ENCODE measurements around the gene KRTAP21-1. TPM values are rescaled to one million over a fixed set of nuclear protein-coding genes. Genes with fewer than 3 reads are reported as not detected.

The KRTAP21-1 gene
- total RNA-seq, 1 donor from 2014 or later = not detected

DNA sequence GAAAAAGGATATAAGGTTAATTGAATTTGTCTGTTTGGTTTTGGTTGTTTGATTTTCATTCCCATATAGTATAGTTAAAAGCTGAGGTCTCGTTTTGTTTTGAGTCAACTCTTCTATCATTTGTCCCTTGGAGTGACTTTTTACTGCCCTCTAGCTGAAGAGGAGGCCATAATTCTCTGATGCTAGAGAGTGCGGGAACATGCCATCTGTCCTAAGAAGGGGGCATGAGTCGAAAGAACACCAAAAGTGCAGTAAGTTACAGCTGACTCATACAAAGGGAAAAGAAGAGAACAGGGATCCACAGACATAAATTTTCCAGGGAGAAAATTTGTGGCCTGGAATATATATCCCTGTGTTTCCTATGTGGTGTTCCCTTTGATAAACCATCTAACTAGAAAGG lies 40.8 kb downstream of the KRTAP21-1 start:
- H3K4me1 Mint-ChIP-seq (ENCODE audit: low read depth, unreplicated experiment) = no peaks in the 10 kb centered on the region
- DNase-seq = no peak
- H3K27ac Mint-ChIP-seq (ENCODE audit: unreplicated experiment) = no peak overlapping the region
- peaks cover 4% of the 10 kb centered on the region for H3K27me3 Mint-ChIP-seq (ENCODE audit: unreplicated experiment)
- no peaks in the 10 kb centered on the region for H3K9me3 Mint-ChIP-seq (ENCODE audit: unreplicated experiment)
- no peak overlapping the region for H3K4me3 Mint-ChIP-seq (ENCODE audit: unreplicated experiment)
- H3K36me3 Mint-ChIP-seq (ENCODE audit: unreplicated experiment) = no peaks in the 10 kb centered on the region
- TF ChIP-seq, protein P1, sequence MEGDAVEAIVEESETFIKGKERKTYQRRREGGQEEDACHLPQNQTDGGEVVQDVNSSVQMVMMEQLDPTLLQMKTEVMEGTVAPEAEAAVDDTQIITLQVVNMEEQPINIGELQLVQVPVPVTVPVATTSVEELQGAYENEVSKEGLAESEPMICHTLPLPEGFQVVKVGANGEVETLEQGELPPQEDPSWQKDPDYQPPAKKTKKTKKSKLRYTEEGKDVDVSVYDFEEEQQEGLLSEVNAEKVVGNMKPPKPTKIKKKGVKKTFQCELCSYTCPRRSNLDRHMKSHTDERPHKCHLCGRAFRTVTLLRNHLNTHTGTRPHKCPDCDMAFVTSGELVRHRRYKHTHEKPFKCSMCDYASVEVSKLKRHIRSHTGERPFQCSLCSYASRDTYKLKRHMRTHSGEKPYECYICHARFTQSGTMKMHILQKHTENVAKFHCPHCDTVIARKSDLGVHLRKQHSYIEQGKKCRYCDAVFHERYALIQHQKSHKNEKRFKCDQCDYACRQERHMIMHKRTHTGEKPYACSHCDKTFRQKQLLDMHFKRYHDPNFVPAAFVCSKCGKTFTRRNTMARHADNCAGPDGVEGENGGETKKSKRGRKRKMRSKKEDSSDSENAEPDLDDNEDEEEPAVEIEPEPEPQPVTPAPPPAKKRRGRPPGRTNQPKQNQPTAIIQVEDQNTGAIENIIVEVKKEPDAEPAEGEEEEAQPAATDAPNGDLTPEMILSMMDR (IDR thresholded peaks at IDR 0.05; ENCODE audit: partially characterized antibody, unreplicated experiment) = no peak

DNA sequence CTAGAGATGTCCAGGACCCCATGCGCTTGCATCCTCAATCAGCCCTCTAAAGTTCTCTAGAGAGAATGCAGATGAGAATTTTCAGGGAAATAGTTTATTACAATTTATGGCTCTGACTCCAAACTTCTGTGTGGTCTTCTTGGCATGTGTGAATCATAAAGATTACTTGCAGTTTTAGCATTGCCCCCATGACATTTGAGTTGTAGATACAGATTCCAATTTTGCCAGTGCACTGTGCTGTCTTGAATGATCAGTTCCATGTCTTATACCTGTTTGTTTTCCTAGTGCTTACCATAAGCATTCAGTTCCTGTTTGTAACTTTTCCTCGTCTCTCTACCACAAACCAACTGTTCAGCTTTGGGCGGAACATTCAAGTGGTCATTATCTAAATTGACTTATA lies 41.5 kb downstream of the KRTAP21-1 start:
- no peaks in the 10 kb centered on the region for H3K36me3 Mint-ChIP-seq (ENCODE audit: unreplicated experiment)
- no peak overlapping the region for H3K4me3 Mint-ChIP-seq (ENCODE audit: unreplicated experiment)
- TF ChIP-seq, protein P1 (IDR thresholded peaks at IDR 0.05; ENCODE audit: partially characterized antibody, unreplicated experiment) = no peak
- H3K27me3 Mint-ChIP-seq (ENCODE audit: unreplicated experiment) = peaks cover 4% of the 10 kb centered on the region
- no peak for DNase-seq
- H3K9me3 Mint-ChIP-seq (ENCODE audit: unreplicated experiment) = no peaks in the 10 kb centered on the region
- no peak overlapping the region for H3K27ac Mint-ChIP-seq (ENCODE audit: unreplicated experiment)
- H3K4me1 Mint-ChIP-seq (ENCODE audit: low read depth, unreplicated experiment) = no peaks in the 10 kb centered on the region

DNA sequence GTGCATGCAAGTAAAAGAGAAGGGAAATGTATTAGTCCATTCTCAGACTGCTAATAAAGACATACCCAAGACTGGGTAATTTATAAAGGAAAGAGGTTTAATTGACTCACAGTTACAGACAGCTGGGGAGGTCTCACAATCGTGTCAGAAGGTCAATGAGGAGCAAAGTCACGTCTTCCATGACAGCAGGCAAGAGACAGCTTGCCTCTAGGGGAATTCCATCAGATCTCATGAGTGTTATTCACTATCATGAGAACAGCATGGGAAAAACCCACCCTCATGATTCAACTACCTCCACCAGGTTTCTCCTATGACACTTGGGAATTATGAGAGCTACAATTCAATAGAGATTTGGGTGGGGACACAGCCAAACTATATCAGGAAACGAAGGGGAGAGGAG lies 44.7 kb downstream of the KRTAP21-1 start:
- no peak for DNase-seq

DNA sequence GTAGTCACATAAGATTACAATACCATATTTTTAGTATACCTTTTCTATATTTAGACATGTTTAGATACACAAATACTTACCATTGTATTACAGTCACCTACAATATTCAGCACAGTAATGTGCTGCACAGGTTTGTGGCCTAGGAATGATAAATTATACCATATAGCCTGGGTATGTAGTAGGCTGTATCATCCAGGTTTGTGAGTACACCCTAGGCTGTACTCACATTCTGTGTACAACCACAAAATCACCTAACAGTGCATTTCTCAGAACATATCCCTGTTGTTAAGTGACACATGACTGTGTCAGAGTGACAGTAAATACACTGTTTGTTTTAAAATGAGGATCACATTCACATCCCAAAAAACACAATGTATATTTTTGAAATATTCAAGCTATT lies 47.8 kb downstream of the KRTAP21-1 start:
- Mint-ChIP-seq H3K4me1 (ENCODE audit: low read depth, unreplicated experiment) (no peaks in the 10 kb centered on the region), H3K27me3 (ENCODE audit: unreplicated experiment) (no peaks in the 10 kb centered on the region), H3K4me3 (ENCODE audit: unreplicated experiment) (no peak overlapping the region), H3K9me3 (ENCODE audit: unreplicated experiment) (no peaks in the 10 kb centered on the region), H3K27ac (ENCODE audit: unreplicated experiment) (no peak overlapping the region), H3K36me3 (ENCODE audit: unreplicated experiment) (no peaks in the 10 kb centered on the region)
- TF ChIP-seq, protein P1 (IDR thresholded peaks at IDR 0.05; ENCODE audit: partially characterized antibody, unreplicated experiment) = no peak
- no peak for DNase-seq

More for the DNA sequence above, 44.7 kb downstream of the KRTAP21-1 start:
- no peaks in the 10 kb centered on the region for H3K36me3 Mint-ChIP-seq (ENCODE audit: unreplicated experiment)
- H3K4me1 Mint-ChIP-seq (ENCODE audit: low read depth, unreplicated experiment) = no peaks in the 10 kb centered on the region
- H3K27ac Mint-ChIP-seq (ENCODE audit: unreplicated experiment) = no peak overlapping the region
- no peaks in the 10 kb centered on the region for H3K27me3 Mint-ChIP-seq (ENCODE audit: unreplicated experiment)
- no peaks in the 10 kb centered on the region for H3K9me3 Mint-ChIP-seq (ENCODE audit: unreplicated experiment)
- H3K4me3 Mint-ChIP-seq (ENCODE audit: unreplicated experiment) = no peak overlapping the region
- TF ChIP-seq, protein P1 (IDR thresholded peaks at IDR 0.05; ENCODE audit: partially characterized antibody, unreplicated experiment) = no peak

Other genes starting within 250 kb of the KRTAP21-1 start
- gene KRTAP19-6, start 213.6 kb downstream of the KRTAP21-1 start, total RNA-seq (ENCODE audit: unreplicated experiment) = not detected
- gene KRTAP19-7, start 194.1 kb downstream of the KRTAP21-1 start, total RNA-seq (ENCODE audit: unreplicated experiment) = not detected
- not detected for gene KRTAP22-2, start 165.0 kb downstream of the KRTAP21-1 start, total RNA-seq (ENCODE audit: unreplicated experiment)
- gene KRTAP6-3, start 163.0 kb downstream of the KRTAP21-1 start, total RNA-seq (ENCODE audit: unreplicated experiment) = not detected
- gene KRTAP6-2, start 156.5 kb downstream of the KRTAP21-1 start, total RNA-seq (ENCODE audit: unreplicated experiment) = not detected
- gene KRTAP22-1, start 154.3 kb downstream of the KRTAP21-1 start, total RNA-seq (ENCODE audit: unreplicated experiment) = not detected
- not detected for gene KRTAP6-1, start 141.5 kb downstream of the KRTAP21-1 start, total RNA-seq (ENCODE audit: unreplicated experiment)
- gene KRTAP20-1, start 139.0 kb downstream of the KRTAP21-1 start, total RNA-seq (ENCODE audit: unreplicated experiment) = not detected
- gene KRTAP20-4, start 134.8 kb downstream of the KRTAP21-1 start, total RNA-seq (ENCODE audit: unreplicated experiment) = not detected
- gene KRTAP20-2, start 120.2 kb downstream of the KRTAP21-1 start, total RNA-seq (ENCODE audit: unreplicated experiment) = not detected
- not detected for gene KRTAP20-3, start 112.6 kb downstream of the KRTAP21-1 start, total RNA-seq (ENCODE audit: unreplicated experiment)
- not detected for gene KRTAP21-3, start 36.7 kb downstream of the KRTAP21-1 start, total RNA-seq (ENCODE audit: unreplicated experiment)
- gene KRTAP21-2, start 8.2 kb downstream of the KRTAP21-1 start, total RNA-seq (ENCODE audit: unreplicated experiment) = not detected
- gene KRTAP8-1, start 57.8 kb upstream of the KRTAP21-1 start, total RNA-seq (ENCODE audit: unreplicated experiment) = not detected
- not detected for gene KRTAP7-1, start 74.3 kb upstream of the KRTAP21-1 start, total RNA-seq (ENCODE audit: unreplicated experiment)
- gene KRTAP11-1, start 126.2 kb upstream of the KRTAP21-1 start, total RNA-seq (ENCODE audit: unreplicated experiment) = not detected